Sigmoid colon (tissue), 4 donors: ENCODE results near the gene WNT7A.

Experiments used
- CTCF ChIP-seq, 4 experiments: fragments of 450-650 bp in 3 of 4; fragments of 200-600 bp in 1 of 4; IDR thresholded peaks; one replicate each; pipeline ENCODE4 v1.5.1; 2016 to 2019; ENCODE audit warnings: antibody characterized with exemption in 4 of 4, mild to moderate bottlenecking in 3 of 4, moderate library complexity in 2 of 4
- POLR2A ChIP-seq, 2 donors: fragments of 450-650 bp; IDR thresholded peaks; one replicate each; pipeline ENCODE4 v1.6.1; 2016; ENCODE audit warnings: antibody characterized with exemption in 2 of 2, mild to moderate bottlenecking in 2 of 2, moderate library complexity in 2 of 2
- POLR2AphosphoS5 ChIP-seq, 4 donors: sonication (generic); formaldehyde crosslinking; IDR thresholded peaks; one replicate each; pipeline ENCODE4 v1.6.1; 2017; ENCODE audit warnings: antibody characterized with exemption in 4 of 4

DNA sequence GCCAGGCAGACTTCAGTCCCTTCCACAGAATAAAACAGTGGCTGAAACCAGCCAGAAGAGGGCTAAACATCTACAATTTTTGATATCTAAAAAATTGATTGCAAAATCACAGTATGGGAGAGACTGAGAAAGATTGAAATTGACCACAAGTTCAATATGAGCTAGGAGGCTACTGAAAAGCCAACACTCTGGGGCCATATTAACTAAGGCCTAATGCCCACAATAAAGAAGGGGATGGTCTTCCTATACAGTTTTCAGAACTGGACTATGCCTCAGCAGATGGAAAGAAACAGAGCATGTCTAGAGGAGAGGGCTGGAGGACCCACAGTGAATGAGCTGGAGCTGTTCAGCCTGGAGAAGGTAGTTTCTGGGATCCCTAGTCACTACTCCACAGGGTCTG, 53.2 kb downstream of the WNT7A start:
- no peak for TF ChIP-seq CTCF (IDR thresholded peaks at IDR 0.05)
- no peak for TF ChIP-seq POLR2A (IDR thresholded peaks at IDR 0.05)
- TF ChIP-seq POLR2AphosphoS5 (IDR thresholded peaks at IDR 0.05): no peak
